Right lung (tissue), 5 donors: ENCODE results near the gene CACNB2. TPM values are rescaled to one million over a fixed set of nuclear protein-coding genes. Genes with fewer than 3 reads are reported as not detected.
"Not testable (repeated sequence)": the region's sequence is repeated elsewhere in the genome, so short reads cannot be mapped to it uniquely, and the experiment has no call there.

Experiments
- DNase-seq, 2 donors: peaks; one replicate each; pipeline ENCODE4 v3.0.0-alpha.2; 2013
- polyA plus RNA-seq, 5 donors: library from polyadenylated mRNA; unstranded; fragments of 120-200 nt; gene quantifications; one replicate each; pipeline versions ENCODE4 v1.2.1 to v1.2.3, GENCODE V29; 2013; ENCODE audit warnings: inconsistent platforms in 1 of 5, low replicate concordance in 1 of 5; ENCODE audit not compliant: insufficient read length in 5 of 5, insufficient read depth in 1 of 5

Gene CACNB2
- polyA plus RNA-seq, 5 donors = 9.5 to 16.3 (median 12.7) TPM

DNA sequence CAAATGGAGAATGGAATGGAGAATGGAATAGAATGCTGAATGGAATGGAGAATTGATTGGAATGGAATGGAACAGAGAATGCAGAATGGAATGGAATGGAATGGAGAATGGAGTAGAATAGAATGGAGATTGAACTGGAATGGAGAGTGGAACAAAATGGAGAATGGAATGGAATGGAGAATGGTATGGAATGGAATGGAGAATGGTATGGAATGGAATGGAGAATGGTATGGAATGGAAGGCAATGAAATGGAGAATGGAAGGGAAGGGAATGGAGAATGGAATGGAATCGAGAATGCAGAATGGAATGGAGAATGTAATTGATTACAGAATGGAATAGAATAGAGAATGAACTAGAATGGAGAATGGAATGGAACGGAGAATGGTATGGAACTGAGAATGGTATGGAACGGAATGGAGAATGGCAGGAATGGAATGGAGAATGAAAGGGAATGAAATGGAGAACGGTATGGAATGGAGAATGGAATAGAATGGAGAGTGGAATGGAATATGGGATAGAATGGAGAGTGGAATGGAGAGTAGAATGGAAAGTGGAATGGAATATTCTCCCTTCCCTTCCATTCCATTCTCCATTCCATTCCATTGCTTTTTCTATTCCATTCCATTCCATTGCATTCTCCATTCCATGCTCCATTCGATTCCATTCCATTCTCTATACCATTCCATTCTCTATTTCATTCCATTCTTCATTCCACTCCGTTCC, 422.9 kb downstream of the CACNB2 start:
- no peak for DNase-seq

DNA sequence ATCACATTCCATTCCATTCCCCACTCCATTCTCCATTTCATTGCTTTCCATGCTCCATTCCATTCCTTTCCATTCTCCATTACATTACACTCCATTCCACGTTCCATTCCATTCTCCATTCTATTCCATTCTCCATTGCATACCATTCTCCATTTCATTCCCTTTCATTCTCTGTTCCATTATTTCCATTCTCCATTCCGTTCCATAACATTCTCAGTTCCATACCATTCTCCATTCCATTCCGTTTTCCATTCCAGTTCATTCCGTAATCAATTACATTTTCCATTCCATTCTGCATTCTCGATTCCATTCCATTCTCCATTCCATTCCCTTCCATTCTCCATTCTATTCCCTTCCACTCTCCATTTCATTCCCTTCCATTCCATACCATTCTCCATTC, 424.8 kb downstream of the CACNB2 start:
- no peak for DNase-seq

DNA sequence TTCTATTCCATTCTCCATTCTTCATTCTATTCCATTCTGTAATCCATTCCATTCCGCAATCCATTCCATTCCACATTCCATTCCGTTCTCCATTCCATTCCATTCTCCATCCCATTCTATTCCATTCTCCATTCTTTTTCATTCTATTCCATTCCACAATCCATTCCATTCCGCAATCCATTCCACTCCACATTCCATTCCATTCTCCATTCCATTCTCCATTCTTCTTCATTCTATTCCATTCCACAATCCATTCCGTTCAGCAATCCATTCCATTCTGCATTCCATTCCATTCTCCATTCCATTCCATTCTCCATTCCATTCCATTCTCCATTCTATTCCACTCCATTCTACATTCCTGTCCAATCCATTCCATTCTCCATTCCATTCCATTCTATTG, 426.0 kb downstream of the CACNB2 start:
- no peak for DNase-seq

DNA sequence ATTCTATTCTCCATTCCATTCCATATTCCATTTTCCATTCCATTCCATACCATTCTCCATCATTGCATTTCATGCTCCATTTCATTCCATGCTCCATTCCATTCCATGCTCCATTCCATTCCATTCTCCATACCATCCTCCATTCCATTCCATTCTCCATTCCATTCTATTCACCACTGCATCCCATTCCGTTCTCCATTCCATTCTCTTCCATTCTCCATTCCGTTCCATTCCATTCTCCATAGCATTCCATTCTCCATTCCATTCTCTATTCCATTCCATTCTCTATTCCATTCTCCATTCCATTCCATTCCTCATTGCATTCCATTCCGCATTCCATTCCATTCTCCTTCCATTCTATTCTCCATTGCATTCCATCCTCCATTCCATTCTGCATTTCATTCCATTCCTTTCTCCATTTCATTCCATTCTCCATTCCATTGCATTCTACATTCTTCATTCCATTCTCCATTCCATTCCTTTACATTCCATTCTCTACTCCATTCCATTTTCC, 427.2 kb downstream of the CACNB2 start:
- no peak for DNase-seq

DNA sequence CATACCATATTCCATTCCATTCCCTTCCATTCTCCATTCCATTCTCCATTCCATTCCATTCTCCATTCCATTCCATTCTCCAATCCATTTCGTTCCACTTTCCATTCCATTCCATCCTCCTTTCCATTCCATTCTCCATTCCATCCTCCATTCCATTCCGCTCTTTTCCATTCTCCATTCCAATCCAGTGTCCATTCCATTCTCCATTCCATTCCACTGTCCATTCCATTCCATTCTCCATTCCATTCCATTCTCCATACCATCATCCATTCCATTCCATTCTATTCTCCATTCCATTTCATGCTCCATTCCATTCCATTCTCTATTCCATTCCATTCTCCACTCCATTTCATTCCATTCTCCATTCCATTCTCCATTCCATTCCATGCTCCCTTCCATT, 430.2 kb downstream of the CACNB2 start:
- not testable (repeated sequence) for DNase-seq

DNA sequence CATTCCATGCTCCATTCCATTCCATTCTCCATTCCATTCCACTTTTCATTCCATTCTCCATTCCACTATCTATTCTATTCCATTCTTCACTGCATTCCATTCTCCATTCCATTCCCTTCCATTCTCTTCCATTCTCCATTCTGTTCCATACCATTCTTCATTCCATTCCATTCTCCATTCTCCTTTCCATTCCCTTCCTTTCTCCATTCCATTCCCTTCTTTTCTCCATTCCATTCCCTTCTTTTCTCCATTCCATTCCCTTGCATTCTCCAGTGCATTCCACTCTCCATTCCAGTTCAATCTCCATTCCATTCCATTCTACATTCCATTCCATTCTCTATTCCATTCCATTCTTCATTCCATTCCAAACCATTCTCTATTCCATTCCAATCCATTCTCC, 430.9 kb downstream of the CACNB2 start:
- DNase-seq = no peak

DNA sequence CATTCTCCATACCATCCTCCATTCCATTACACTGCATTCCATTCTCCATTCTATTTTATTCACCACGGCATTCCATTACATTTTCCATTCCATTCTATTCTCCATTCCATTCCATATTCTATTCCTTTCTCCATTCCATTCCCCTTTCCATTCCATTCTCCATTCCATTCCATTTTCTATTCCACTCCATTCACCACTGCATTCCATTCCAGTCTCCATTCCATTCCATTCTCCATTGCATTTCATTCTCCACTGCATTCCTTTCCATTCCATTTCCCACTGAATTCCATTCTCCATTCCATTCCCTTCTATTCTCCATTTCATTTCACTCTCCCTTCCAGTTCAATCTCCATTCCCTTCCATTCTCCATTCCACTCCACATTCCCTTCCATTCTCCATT, 431.6 kb downstream of the CACNB2 start:
- DNase-seq = no peak

DNA sequence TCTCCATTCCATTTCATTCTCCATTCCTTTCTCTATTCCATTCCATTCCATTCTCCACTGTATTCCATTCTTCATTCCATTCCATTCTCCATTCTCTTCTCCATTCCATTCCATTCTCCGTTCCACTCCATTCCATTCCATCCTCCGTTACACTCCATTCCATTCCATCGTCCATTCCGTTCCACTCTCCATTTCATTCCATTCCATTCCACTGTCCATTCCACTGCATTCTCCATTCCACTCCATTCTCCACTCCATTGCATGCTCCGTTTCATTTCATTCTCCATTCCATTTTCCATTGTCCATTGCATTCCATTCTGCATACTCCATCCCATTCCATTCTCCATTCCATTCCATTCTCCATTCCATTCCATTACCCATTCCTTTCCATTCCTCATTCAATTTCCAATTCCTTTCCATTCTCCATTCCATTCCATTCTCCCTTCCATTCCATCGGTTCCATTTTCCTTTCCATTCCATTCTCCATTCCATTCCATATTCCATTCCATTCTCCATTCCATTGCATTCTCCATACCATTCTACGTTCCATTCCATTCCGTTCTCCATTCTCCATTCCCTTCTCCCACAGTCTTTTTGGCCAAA, 432.8 kb downstream of the CACNB2 start:
- no peak for DNase-seq

DNA sequence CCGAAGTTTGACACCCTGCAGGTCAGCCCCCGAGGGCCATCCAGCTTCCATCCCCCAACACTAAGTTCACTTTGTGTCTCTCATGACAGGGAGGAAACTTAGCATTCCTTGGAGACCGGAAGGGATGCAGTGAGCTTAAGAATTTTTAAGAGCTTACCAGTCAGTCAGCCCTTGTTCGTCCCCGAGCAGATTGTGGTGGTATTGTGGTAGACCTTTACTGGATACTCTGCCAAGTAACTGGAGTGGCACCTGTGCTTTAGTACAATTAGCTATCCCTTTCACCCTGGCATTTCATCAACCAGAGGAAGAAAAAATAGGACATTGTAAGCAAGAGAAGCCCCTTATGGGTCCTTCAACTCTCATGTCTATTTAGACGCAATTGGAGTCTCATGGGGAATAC, 436.4 kb downstream of the CACNB2 start:
- DNase-seq = no peak

DNA sequence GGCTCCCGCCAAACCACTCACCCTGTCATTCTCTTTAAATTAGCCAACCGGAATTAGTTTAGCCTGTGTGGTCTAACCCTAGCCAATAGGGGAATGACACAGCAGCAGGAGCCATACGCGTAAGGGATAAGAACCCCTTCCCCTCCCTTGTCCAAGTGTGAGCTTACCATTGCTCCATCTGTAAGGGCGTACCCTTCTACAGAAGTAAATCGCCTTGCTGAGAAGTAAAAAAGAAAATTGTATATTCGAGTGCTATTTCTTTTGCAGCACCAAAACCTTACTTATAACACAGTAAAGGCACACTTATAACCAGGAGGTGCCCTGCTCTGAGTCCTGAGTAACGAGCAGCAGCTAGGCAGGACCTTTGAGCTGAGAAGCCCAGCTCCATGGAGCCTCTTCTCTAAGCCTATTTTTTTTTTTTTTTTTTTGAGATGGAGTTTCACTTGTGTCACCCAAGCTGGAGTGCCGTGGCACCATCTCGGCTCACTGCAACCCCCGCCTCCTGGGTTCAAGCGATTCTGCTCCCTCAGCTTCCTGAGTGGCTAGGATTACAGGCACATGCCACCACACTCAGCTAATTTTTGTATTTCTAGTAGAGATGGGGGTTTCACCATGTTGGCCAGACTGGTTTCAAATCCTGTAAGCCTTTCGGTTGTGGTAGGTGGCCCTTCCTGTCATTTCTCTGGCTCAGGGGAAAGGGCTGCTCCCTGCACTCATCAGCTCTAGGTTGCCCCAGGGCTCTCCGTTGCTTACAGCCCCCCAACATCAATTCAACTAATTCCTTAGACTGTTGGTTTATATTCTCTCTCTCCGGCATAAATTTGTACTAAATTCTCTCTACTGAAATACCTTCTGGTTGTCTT, 437.8 kb downstream of the CACNB2 start:
- DNase-seq = no peak

DNA sequence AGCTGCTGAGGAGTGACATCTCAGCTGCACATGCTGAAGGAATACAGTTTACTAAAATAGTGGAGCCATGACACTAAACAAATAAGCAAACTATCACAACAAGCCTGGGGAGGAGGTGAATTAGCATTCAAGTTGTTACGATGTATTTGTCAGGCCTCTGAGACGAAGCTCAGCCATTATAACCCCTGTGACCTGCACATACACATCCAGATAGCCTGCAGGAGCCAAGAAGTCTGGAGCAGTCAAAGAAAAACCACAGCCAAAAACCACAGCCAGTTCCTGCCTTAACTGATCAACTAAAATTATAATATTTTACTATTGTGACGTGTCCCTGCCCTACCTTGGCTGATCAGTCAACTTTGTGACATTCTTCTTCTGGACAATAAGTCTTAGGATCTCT, 442.6 kb downstream of the CACNB2 start:
- DNase-seq = no peak

DNA sequence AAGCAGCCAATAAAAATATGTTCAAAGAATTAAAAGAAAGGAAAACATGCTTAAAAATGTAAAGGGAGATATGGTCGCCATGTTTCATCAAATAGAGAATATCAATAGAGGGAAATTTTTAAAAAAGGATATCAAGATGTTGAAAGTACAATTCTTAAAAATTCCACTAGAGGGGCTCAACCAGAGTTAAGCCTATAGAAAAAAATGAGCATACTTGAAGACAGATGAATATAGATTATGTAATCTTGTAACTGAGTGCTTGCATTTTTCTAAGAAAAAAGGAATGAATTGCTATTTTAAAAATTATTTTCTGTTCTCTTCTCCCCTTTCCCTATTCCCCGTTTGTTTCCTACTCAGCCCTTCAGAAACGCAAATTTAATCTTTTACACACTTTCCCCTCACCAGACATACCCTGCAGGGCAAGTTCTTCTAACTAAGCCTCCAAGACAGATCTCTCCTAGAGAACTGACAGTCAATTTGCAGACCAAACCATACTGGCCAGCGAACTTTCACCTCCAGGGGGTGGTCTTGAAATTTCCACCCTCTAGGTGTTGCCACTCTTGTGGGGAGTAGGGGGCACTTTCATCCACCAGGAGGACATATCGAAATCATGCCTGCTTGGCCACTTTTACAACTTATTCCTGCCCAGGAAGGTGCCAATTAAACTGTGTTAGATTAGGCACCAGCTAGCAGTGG, 443.5 kb downstream of the CACNB2 start:
- DNase-seq = no peak

DNA sequence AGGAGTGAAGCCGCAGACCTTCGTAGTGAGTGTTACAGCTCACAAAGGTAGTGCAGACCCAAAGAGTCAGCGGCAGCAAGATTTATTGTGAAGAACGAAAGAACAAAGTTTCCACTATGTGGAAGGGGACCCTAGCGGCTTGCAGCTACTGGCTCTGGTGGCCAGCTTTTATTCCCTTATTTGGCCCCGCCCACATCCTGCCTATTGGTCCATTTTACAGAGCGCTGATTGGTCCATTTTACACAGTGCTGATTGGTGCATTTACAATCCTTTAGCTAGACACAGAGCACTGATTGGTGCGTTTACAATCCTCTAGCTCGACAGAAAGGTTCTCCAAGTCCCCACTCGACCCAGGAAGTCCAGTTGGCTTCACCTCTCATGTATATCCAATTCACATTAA, 446.4 kb downstream of the CACNB2 start:
- DNase-seq = not testable (repeated sequence)

DNA sequence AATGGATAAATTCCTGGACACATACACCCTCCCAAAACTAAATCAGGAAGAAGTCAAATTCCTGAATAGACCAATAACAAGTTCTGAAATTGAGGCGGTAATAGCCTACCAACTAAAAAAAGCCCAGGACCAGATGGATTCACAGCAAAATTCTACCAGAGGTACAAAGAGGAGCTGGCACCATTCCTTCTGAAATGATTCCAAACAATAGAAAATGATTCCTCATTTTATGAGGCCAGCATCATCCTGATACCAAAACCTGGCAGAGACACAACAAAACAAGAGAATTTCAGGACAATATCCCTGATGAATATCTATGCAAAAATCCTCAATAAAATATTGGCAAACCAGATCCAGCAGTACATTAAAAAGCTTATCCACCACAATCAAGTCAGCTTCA, 450.9 kb downstream of the CACNB2 start:
- not testable (repeated sequence) for DNase-seq

Other genes starting within 250 kb of the CACNB2 start
- gene SLC39A12, start 188.5 kb upstream of the CACNB2 start, polyA plus RNA-seq = under 1 TPM in 2 of 5 donors, not detected in 3; 0.09 to 0.12 TPM